ENCODE results near the gene RORB.

RORB gene

DNA sequence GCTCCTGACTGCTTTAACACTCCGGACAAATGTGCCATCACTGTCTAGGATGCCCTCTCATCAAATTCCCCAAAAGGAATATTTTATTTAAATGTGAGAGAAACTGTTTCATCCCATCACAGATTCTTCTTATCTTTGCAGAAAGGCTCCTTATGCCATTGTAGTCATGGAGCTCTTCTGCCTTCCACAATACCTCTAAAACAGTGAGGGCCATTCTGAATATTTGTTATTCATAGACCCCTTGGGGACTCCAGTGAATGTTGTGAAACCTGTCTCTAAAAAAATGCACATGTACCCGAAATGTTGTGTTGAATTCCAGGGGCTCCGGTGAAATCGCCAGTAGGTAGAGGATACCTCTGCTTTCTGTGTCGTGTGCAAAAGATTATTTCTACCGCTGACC lies 176.9 kb downstream of the RORB start:
- no peak overlapping the region for H3K4me2 ChIP-seq (ENCODE audit: low read depth, low read length)
- no peaks in the 10 kb centered on the region for H3K79me2 ChIP-seq (ENCODE audit: low read length)
- H3K27ac ChIP-seq (ENCODE audit: low read length) = no peak overlapping the region
- no peak overlapping the region for H2AFZ ChIP-seq (ENCODE audit: low read length)
- no peak overlapping the region for H3K9ac ChIP-seq (ENCODE audit: low read length)
- H3K27me3 ChIP-seq (replicated peaks; ENCODE audit: insufficient read depth, low read length) = no peaks in the 10 kb centered on the region
- H3K4me3 ChIP-seq (ENCODE audit: low read length) = no peak overlapping the region
- no peak for DNase-seq
- no peaks in the 10 kb centered on the region for H3K9me3 ChIP-seq (replicated peaks; ENCODE audit: insufficient read depth, low read length)
- H3F3A ChIP-seq (ENCODE audit: insufficient read depth, low read length) = no peaks in the 10 kb centered on the region
- TF ChIP-seq EZH2 (optimal IDR thresholded peaks at IDR 0.05; ENCODE audit: low read depth, low read length) = no peak
- TF ChIP-seq EZH2phosphoT487 (IDR thresholded peaks at IDR 0.05; ENCODE audit: low read length) = no peak
- TF ChIP-seq, protein P1, sequence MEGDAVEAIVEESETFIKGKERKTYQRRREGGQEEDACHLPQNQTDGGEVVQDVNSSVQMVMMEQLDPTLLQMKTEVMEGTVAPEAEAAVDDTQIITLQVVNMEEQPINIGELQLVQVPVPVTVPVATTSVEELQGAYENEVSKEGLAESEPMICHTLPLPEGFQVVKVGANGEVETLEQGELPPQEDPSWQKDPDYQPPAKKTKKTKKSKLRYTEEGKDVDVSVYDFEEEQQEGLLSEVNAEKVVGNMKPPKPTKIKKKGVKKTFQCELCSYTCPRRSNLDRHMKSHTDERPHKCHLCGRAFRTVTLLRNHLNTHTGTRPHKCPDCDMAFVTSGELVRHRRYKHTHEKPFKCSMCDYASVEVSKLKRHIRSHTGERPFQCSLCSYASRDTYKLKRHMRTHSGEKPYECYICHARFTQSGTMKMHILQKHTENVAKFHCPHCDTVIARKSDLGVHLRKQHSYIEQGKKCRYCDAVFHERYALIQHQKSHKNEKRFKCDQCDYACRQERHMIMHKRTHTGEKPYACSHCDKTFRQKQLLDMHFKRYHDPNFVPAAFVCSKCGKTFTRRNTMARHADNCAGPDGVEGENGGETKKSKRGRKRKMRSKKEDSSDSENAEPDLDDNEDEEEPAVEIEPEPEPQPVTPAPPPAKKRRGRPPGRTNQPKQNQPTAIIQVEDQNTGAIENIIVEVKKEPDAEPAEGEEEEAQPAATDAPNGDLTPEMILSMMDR (IDR thresholded peaks at IDR 0.05; ENCODE audit: low read length) = no peak
- H3K4me1 ChIP-seq (ENCODE audit: low read length) = no peaks in the 10 kb centered on the region
- no peaks in the 10 kb centered on the region for H3K9me2 ChIP-seq (replicated peaks; ENCODE audit: insufficient read depth, low read length)
- no peaks in the 10 kb centered on the region for H3K36me3 ChIP-seq (replicated peaks; ENCODE audit: insufficient read depth, low read length)
- H4K20me1 ChIP-seq (ENCODE audit: insufficient read depth, low read length) = no peaks in the 10 kb centered on the region

DNA sequence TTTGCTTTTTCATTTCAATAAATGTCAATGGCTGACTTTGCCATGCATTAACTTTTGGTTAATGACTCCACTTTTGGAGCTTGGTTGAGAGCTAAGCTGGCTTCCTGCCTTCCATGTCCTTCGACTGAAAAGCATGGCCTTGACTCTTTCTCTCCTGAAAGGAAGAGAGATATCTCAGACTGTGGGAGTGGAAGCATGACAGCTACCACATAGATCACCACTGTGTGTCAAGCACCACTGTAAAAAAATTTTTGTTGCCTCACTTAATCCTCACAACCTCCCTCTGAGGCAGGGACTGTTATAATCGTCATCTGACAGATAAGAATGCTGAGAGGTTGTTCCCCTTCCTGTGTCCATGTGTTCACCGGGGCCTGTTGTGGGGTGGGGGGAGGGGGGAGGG lies 184.8 kb downstream of the RORB start:
- Histone ChIP-seq H2AFZ (ENCODE audit: low read length) (no peak overlapping the region), H3K4me1 (ENCODE audit: low read length) (no peaks in the 10 kb centered on the region), H3K9me2 (replicated peaks; ENCODE audit: insufficient read depth, low read length) (no peaks in the 10 kb centered on the region), H4K20me1 (ENCODE audit: insufficient read depth, low read length) (no peaks in the 10 kb centered on the region), H3K79me2 (ENCODE audit: low read length) (no peaks in the 10 kb centered on the region), H3K4me3 (ENCODE audit: low read length) (no peak overlapping the region), H3K27ac (ENCODE audit: low read length) (no peak overlapping the region), H3K9ac (ENCODE audit: low read length) (no peak overlapping the region), H3F3A (ENCODE audit: insufficient read depth, low read length) (no peaks in the 10 kb centered on the region), H3K4me2 (ENCODE audit: low read depth, low read length) (no peak overlapping the region), H3K27me3 (replicated peaks; ENCODE audit: insufficient read depth, low read length) (no peaks in the 10 kb centered on the region), H3K36me3 (replicated peaks; ENCODE audit: insufficient read depth, low read length) (no peaks in the 10 kb centered on the region), H3K9me3 (replicated peaks; ENCODE audit: insufficient read depth, low read length) (no peaks in the 10 kb centered on the region)
- TF ChIP-seq, protein P1 (IDR thresholded peaks at IDR 0.05; ENCODE audit: low read length) = no peak
- no peak for TF ChIP-seq EZH2 (optimal IDR thresholded peaks at IDR 0.05; ENCODE audit: low read depth, low read length)
- TF ChIP-seq EZH2phosphoT487 (IDR thresholded peaks at IDR 0.05; ENCODE audit: low read length) = no peak
- DNase-seq = no peak

DNA sequence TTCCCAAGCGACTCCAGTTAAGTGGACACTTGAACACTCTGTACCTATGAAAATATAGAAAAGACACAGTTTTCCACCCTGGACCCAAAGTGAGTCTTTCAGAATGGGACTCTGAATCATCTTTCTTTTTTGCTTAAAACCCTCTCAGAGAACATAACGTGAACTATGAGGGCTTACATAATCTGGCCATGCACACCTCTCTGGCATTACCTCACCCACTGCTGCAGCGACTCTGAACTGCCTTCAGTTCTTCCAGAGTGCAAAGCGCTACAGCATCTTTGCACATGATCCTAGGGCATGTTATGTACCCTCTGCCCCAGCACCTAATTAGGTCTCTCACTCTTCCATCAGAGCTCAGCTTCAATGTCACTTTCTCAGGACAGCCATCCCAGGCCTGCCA lies 186.2 kb downstream of the RORB start:
- no peaks in the 10 kb centered on the region for H3K27me3 ChIP-seq (replicated peaks; ENCODE audit: insufficient read depth, low read length)
- H3K9ac ChIP-seq (ENCODE audit: low read length) = no peak overlapping the region
- no peaks in the 10 kb centered on the region for H3F3A ChIP-seq (ENCODE audit: insufficient read depth, low read length)
- no peak overlapping the region for H3K4me3 ChIP-seq (ENCODE audit: low read length)
- H3K9me2 ChIP-seq (replicated peaks; ENCODE audit: insufficient read depth, low read length) = no peaks in the 10 kb centered on the region
- H3K79me2 ChIP-seq (ENCODE audit: low read length) = no peaks in the 10 kb centered on the region
- no peak overlapping the region for H3K27ac ChIP-seq (ENCODE audit: low read length)
- TF ChIP-seq, protein P1 (IDR thresholded peaks at IDR 0.05; ENCODE audit: low read length) = no peak
- no peaks in the 10 kb centered on the region for H3K9me3 ChIP-seq (replicated peaks; ENCODE audit: insufficient read depth, low read length)
- DNase-seq = no peak
- no peaks in the 10 kb centered on the region for H4K20me1 ChIP-seq (ENCODE audit: insufficient read depth, low read length)
- H3K36me3 ChIP-seq (replicated peaks; ENCODE audit: insufficient read depth, low read length) = no peaks in the 10 kb centered on the region
- H2AFZ ChIP-seq (ENCODE audit: low read length) = no peak overlapping the region
- H3K4me2 ChIP-seq (ENCODE audit: low read depth, low read length) = no peak overlapping the region
- H3K4me1 ChIP-seq (ENCODE audit: low read length) = no peaks in the 10 kb centered on the region

All from MM.1S (cell line).